ENCODE results near the gene MAP1LC3B2. TPM values are rescaled to one million over a fixed set of nuclear protein-coding genes. Genes with fewer than 3 reads are reported as not detected.

The MAP1LC3B2 gene
- total RNA-seq, 1 donor from 2014 or later, result 0.79 TPM

- Histone ChIP-seq H3K36me3 (ENCODE audit: control insufficient read depth, insufficient read depth, low read length) (no peaks in the 10 kb centered on the region), H3K27me3 (ENCODE audit: control insufficient read depth, insufficient read depth, low read length) (no peaks in the 10 kb centered on the region), H3K4me3 (ENCODE audit: low read depth, low read length) (no peak overlapping the region)
- FAIRE-seq, result no peak
- TF ChIP-seq CTCF (IDR thresholded peaks at IDR 0.05; ENCODE audit: insufficient read depth, low read length, severe bottlenecking), result no peak
- no peak for DNase-seq (ENCODE audit: low read depth)
These were observed 18.0 kb downstream of the MAP1LC3B2 start for GRCh38 chr12:116577154-116577561.

- Histone ChIP-seq H3K36me3 (ENCODE audit: control insufficient read depth, insufficient read depth, low read length) (no peaks in the 10 kb centered on the region), H3K4me3 (ENCODE audit: low read depth, low read length) (no peak overlapping the region), H3K27me3 (ENCODE audit: control insufficient read depth, insufficient read depth, low read length) (no peaks in the 10 kb centered on the region)
- no peak for TF ChIP-seq CTCF (IDR thresholded peaks at IDR 0.05; ENCODE audit: insufficient read depth, low read length, severe bottlenecking)
- no peak for FAIRE-seq
- no peak for DNase-seq (ENCODE audit: low read depth)
These were observed 18.9 kb downstream of the MAP1LC3B2 start for GRCh38 chr12:116578051-116578450.

GRCh38 chr12:116582610-116583009 lies 23.4 kb downstream of the MAP1LC3B2 start:
- no peak for TF ChIP-seq CTCF (IDR thresholded peaks at IDR 0.05; ENCODE audit: insufficient read depth, low read length, severe bottlenecking)
- Histone ChIP-seq H3K4me3 (ENCODE audit: low read depth, low read length) (no peak overlapping the region), H3K36me3 (ENCODE audit: control insufficient read depth, insufficient read depth, low read length) (no peaks in the 10 kb centered on the region), H3K27me3 (ENCODE audit: control insufficient read depth, insufficient read depth, low read length) (no peaks in the 10 kb centered on the region)
- FAIRE-seq (no peak), DNase-seq (ENCODE audit: low read depth) (no peak)

DNA sequence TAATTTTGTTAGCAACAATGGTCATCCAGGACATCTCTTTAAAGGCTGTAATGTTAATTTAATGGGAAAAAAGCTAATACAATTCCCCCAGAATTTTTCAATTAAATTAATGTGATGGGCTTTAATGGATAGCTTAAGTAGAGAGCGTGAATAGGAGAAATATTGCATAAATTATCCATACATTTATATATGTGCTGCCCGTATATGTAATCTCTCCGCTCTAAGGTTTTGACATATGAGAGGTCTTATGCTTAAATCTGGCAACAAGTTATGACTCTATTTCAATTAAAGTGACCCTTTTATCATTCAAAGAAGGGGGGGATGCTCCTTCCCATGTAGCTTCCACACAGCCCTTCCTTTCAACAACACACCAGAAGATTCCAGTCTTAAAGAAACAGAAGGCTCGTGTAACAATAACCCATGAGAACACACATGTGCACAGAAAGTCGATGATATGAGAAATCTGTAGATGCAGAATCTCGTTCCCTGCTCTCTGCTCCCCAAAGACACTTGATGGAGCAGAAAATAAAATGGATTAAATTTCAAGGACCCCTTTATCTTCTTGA lies 24.0 kb downstream of the MAP1LC3B2 start:
- H3K4me3 ChIP-seq (ENCODE audit: low read depth, low read length), result no peak overlapping the region
- H3K27me3 ChIP-seq (ENCODE audit: control insufficient read depth, insufficient read depth, low read length), result no peaks in the 10 kb centered on the region
- DNase-seq (ENCODE audit: low read depth) (no peak), FAIRE-seq (no peak)
- TF ChIP-seq CTCF (IDR thresholded peaks at IDR 0.05; ENCODE audit: insufficient read depth, low read length, severe bottlenecking), result no peak
- no peaks in the 10 kb centered on the region for H3K36me3 ChIP-seq (ENCODE audit: control insufficient read depth, insufficient read depth, low read length)

DNA sequence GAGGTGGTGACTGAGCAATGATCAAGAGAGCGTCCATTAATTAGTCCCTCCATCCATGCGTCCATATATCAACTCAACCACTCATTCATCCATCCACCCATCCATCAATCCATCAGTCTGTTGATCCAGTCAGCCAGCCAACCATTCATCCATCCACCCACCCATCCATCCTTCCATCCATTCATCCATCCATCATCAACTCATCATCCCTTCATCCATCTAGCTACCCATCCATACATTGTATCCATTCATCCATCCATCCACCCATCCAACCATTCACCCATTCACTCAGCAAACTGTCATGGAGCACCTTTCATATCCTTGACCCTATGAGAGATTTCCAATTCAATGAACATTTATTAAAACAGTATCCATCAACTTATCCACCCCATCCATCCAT lies 28.1 kb downstream of the MAP1LC3B2 start:
- H3K36me3 ChIP-seq (ENCODE audit: control insufficient read depth, insufficient read depth, low read length), result no peaks in the 10 kb centered on the region
- no peak for TF ChIP-seq CTCF (IDR thresholded peaks at IDR 0.05; ENCODE audit: insufficient read depth, low read length, severe bottlenecking)
- FAIRE-seq (no peak), DNase-seq (ENCODE audit: low read depth) (no peak)
- no peak overlapping the region for H3K4me3 ChIP-seq (ENCODE audit: low read depth, low read length)
- no peaks in the 10 kb centered on the region for H3K27me3 ChIP-seq (ENCODE audit: control insufficient read depth, insufficient read depth, low read length)

DNA sequence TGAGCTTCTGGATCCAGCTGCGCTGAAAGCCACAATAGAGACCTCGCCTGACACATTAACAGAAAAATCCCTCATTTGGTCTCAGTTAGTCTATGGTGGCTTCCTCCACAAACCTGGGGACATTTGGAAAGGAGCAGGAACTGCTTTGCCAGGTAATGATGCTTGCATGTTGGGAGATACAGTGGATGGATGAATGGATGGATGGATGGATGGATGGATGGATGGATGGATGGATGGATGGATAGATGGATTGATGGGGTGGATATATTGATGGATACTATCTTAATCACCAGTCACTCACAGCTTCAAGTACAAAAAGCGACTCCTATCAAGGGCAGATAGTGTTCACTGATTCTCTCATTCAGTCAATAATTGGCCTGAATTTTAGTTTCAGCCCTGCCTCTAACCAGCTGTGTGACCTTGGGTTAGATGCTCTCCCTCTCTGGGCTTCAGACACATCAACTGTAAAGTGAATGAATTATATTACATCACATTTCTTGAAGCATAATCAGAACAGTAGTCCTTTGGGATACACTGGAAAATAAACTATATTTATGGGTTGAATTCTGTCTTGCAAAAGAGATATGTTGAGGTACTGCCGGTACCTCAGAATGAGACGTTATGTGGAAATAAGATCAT lies 29.3 kb downstream of the MAP1LC3B2 start:
- no peak for TF ChIP-seq CTCF (IDR thresholded peaks at IDR 0.05; ENCODE audit: insufficient read depth, low read length, severe bottlenecking)
- no peak for FAIRE-seq
- H3K4me3 ChIP-seq (ENCODE audit: low read depth, low read length), result no peak overlapping the region
- no peaks in the 10 kb centered on the region for H3K27me3 ChIP-seq (ENCODE audit: control insufficient read depth, insufficient read depth, low read length)
- H3K36me3 ChIP-seq (ENCODE audit: control insufficient read depth, insufficient read depth, low read length), result no peaks in the 10 kb centered on the region
- no peak for DNase-seq (ENCODE audit: low read depth)

Data from bronchial epithelial cell (primary cell).